ENCODE measurements around the gene TSC2. TPM values are rescaled to one million over a fixed set of nuclear protein-coding genes. Genes with fewer than 3 reads are reported as not detected.

Gene TSC2
- total and polyA plus RNA-seq, 2 of the 13 experiments (the other 11 are each of a cell fraction or from before 2014, with no cell fraction given) = 19.6 to 40.4 TPM

DNA sequence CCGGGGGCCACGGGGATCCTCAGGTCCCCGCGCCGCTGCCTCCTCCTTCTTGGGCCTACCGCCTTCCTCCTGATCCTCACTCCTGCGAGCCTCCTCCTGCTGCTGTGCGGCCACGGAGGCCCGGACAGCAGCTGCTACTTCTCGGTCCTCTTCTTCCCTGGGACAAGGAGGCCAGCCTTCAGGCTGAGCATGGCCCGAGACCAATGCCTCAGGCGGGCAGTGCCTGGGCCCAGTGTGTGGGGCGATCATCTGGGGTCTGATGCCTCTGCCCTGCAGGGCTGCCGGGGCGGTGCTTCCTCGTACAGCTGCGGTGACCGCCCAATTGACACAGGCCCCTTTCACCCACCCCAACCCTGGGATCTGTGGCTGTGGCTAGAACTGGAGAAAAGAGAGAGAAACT lies 46.8 kb upstream of the TSC2 start:
- no peaks in the 10 kb centered on the region for H3K27me3 ChIP-seq (ENCODE audit: control insufficient read depth in 1 of 2, insufficient read depth in 2 of 2, low read length in 2 of 2)
- CTCF ChIA-PET (ENCODE audit: low intra/inter-chr PET ratio, low total read pairs) = no interaction called here
- DNase-seq (ENCODE audit: low spot score) (no peak), ATAC-seq (no peak), FAIRE-seq (no peak)
- no peak overlapping the region for H3K9ac ChIP-seq (ENCODE audit: insufficient read depth, low read depth, low read length)
- intact Hi-C loops (cut with micrococcal nuclease; ENCODE audit: unreplicated experiment) = no loop called here
- H3K36me3 ChIP-seq (replicated peaks in 1 of 2; ENCODE audit: control insufficient read depth in 1 of 2, insufficient read depth in 2 of 2, low read length in 2 of 2) = peaks cover 29 to 45% of the 10 kb centered on the region in 2 experiments
- peaks cover 5% of the 10 kb centered on the region; the same call in 1 of the 2 replicates for H4K20me1 ChIP-seq (ENCODE audit: insufficient read depth, low read length)
- peaks cover 12% of the 10 kb centered on the region for H3K79me2 ChIP-seq (ENCODE audit: insufficient read depth, low read length)
- POLR2A ChIA-PET = no interaction called here
- TF ChIP-seq ZBTB20 (CRISPR knock-in tag; IDR thresholded peaks at IDR 0.05; ENCODE audit: borderline replicate concordance, low read depth) (no peak), ZNF83 (CRISPR knock-in tag; IDR thresholded peaks at IDR 0.05; ENCODE audit: borderline replicate concordance) (no peak)
- no peak overlapping the region for H3K27ac ChIP-seq (ENCODE audit: extremely low read length, insufficient read depth, low read length)
- no peak overlapping the region for H3K4me2 ChIP-seq (ENCODE audit: low read depth, low read length)
- BruUV-seq (replicated peaks) = no TSS peak
- in situ Hi-C loops (cut with HindIII; ENCODE audit: extremely low pct_ligation_motif_present, low pct_unique_long_range_greater_than_20kb) = no loop called here
- no peaks in the 10 kb centered on the region for H3K9me3 ChIP-seq (ENCODE audit: low read length)
- WGBS (ENCODE audit: low lambda C conversion rate) = 94% methylated on average over 11 of the region's 19 CpGs
- H2AFZ ChIP-seq (ENCODE audit: low read length) = no peak overlapping the region
- H3K4me1 ChIP-seq (ENCODE audit: insufficient read depth, low read length) = peaks cover 21% of the 10 kb centered on the region
- no peak overlapping the region for H3K4me3 ChIP-seq (replicated peaks in 1 of 3; ENCODE audit: insufficient read depth in 1 of 3, low read depth in 2 of 3, low read length in 3 of 3)

DNA sequence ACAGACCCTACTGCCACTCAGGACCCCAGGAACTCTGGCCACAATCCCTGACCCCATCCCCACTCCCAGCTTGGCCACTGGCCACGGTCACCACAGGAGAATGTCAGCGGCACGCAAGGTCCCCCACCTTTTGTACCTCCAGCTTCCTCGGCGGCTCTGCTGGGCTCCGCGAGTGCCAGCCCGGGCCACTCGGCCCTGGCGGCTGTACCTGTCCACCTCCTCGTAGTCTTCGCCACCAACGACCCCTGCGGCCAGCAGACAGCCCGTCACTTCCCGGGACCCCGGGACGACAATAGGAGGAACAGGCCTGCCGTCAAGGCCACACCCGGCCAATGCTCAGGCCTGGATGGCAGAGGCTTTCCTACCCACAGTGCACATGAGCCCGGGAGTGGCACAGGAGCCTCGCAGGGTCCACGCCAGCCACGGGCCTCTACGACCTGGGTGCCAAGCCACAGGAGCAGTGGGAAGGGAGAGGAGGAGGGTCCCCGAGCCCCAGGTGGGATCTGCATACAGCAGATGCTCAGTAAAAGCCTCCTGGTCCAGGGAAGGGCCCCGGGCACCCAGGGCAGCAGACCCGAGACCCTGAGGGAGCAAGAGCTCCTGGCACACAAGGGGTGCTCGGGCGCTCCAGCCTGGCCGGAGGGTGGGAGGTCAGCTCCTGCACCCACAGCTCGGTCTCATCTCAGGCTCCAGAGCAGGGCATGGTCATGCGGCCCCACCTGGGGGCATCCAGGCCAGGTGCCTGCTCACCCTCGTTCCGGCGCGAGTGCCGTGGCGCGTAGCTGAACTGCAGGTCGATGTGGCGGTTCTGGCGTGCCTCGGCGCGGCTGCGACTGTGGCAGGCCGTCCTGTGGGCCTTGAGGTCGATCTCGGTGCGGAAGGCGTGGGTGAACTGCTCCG lies 46.1 kb upstream of the TSC2 start:
- ATAC-seq (no peak), FAIRE-seq (no peak), DNase-seq (ENCODE audit: low spot score) (no peak)
- no peaks in the 10 kb centered on the region for H3K27me3 ChIP-seq (ENCODE audit: control insufficient read depth in 1 of 2, insufficient read depth in 2 of 2, low read length in 2 of 2)
- ChIA-PET CTCF (ENCODE audit: low intra/inter-chr PET ratio, low total read pairs) (no interaction called here), POLR2A (no interaction called here)
- peaks cover 5% of the 10 kb centered on the region; the same call in 1 of the 2 replicates for H4K20me1 ChIP-seq (ENCODE audit: insufficient read depth, low read length)
- no peak overlapping the region for H3K4me2 ChIP-seq (ENCODE audit: low read depth, low read length)
- in situ Hi-C loops (cut with HindIII; ENCODE audit: extremely low pct_ligation_motif_present, low pct_unique_long_range_greater_than_20kb) = no loop called here
- H3K79me2 ChIP-seq (ENCODE audit: insufficient read depth, low read length) = peaks cover 18% of the 10 kb centered on the region
- BruUV-seq (replicated peaks) = no TSS peak
- peaks cover 24% of the 10 kb centered on the region for H3K4me1 ChIP-seq (ENCODE audit: insufficient read depth, low read length)
- TF ChIP-seq, protein P1, sequence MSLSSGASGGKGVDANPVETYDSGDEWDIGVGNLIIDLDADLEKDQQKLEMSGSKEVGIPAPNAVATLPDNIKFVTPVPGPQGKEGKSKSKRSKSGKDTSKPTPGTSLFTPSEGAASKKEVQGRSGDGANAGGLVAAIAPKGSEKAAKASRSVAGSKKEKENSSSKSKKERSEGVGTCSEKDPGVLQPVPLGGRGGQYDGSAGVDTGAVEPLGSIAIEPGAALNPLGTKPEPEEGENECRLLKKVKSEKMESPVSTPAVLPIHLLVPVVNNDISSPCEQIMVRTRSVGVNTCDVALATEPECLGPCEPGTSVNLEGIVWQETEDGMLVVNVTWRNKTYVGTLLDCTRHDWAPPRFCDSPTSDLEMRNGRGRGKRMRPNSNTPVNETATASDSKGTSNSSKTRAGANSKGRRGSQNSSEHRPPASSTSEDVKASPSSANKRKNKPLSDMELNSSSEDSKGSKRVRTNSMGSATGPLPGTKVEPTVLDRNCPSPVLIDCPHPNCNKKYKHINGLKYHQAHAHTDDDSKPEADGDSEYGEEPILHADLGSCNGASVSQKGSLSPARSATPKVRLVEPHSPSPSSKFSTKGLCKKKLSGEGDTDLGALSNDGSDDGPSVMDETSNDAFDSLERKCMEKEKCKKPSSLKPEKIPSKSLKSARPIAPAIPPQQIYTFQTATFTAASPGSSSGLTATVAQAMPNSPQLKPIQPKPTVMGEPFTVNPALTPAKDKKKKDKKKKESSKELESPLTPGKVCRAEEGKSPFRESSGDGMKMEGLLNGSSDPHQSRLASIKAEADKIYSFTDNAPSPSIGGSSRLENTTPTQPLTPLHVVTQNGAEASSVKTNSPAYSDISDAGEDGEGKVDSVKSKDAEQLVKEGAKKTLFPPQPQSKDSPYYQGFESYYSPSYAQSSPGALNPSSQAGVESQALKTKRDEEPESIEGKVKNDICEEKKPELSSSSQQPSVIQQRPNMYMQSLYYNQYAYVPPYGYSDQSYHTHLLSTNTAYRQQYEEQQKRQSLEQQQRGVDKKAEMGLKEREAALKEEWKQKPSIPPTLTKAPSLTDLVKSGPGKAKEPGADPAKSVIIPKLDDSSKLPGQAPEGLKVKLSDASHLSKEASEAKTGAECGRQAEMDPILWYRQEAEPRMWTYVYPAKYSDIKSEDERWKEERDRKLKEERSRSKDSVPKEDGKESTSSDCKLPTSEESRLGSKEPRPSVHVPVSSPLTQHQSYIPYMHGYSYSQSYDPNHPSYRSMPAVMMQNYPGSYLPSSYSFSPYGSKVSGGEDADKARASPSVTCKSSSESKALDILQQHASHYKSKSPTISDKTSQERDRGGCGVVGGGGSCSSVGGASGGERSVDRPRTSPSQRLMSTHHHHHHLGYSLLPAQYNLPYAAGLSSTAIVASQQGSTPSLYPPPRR (CRISPR knock-in tag; IDR thresholded peaks at IDR 0.05; ENCODE audit: borderline replicate concordance) = no peak
- TF ChIP-seq, protein P2, sequence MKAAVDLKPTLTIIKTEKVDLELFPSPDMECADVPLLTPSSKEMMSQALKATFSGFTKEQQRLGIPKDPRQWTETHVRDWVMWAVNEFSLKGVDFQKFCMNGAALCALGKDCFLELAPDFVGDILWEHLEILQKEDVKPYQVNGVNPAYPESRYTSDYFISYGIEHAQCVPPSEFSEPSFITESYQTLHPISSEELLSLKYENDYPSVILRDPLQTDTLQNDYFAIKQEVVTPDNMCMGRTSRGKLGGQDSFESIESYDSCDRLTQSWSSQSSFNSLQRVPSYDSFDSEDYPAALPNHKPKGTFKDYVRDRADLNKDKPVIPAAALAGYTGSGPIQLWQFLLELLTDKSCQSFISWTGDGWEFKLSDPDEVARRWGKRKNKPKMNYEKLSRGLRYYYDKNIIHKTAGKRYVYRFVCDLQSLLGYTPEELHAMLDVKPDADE (CRISPR knock-in tag; IDR thresholded peaks at IDR 0.05) = no peak
- TF ChIP-seq, protein P3, sequence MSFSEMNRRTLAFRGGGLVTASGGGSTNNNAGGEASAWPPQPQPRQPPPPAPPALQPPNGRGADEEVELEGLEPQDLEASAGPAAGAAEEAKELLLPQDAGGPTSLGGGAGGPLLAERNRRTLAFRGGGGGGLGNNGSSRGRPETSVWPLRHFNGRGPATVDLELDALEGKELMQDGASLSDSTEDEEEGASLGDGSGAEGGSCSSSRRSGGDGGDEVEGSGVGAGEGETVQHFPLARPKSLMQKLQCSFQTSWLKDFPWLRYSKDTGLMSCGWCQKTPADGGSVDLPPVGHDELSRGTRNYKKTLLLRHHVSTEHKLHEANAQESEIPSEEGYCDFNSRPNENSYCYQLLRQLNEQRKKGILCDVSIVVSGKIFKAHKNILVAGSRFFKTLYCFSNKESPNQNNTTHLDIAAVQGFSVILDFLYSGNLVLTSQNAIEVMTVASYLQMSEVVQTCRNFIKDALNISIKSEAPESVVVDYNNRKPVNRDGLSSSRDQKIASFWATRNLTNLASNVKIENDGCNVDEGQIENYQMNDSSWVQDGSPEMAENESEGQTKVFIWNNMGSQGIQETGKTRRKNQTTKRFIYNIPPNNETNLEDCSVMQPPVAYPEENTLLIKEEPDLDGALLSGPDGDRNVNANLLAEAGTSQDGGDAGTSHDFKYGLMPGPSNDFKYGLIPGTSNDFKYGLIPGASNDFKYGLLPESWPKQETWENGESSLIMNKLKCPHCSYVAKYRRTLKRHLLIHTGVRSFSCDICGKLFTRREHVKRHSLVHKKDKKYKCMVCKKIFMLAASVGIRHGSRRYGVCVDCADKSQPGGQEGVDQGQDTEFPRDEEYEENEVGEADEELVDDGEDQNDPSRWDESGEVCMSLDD (CRISPR knock-in tag; IDR thresholded peaks at IDR 0.05; ENCODE audit: borderline replicate concordance) = no peak
- no peak for TF ChIP-seq ZNF234 (CRISPR knock-in tag; conservative IDR thresholded peaks at IDR 0.05)
- WGBS (ENCODE audit: low lambda C conversion rate) = 97% methylated on average over 42 of the region's 53 CpGs
- H2AFZ ChIP-seq (ENCODE audit: low read length) = no peak overlapping the region
- H3K27ac ChIP-seq (ENCODE audit: extremely low read length, insufficient read depth, low read length) = no peak overlapping the region
- H3K9me3 ChIP-seq (ENCODE audit: low read length) = no peaks in the 10 kb centered on the region
- H3K36me3 ChIP-seq (replicated peaks in 1 of 2; ENCODE audit: control insufficient read depth in 1 of 2, insufficient read depth in 2 of 2, low read length in 2 of 2) = peaks cover 29 to 45% of the 10 kb centered on the region in 2 experiments
- no peak overlapping the region for H3K4me3 ChIP-seq (replicated peaks in 1 of 3; ENCODE audit: insufficient read depth in 1 of 3, low read depth in 2 of 3, low read length in 3 of 3)
- intact Hi-C loops (cut with micrococcal nuclease; ENCODE audit: unreplicated experiment) = no loop called here
- H3K9ac ChIP-seq (ENCODE audit: insufficient read depth, low read depth, low read length) = no peak overlapping the region
